Measurements from ENCODE around the gene PDE11A. TPM values are rescaled to one million over a fixed set of nuclear protein-coding genes. Genes with fewer than 3 reads are reported as not detected.

PDE11A gene
- 1 to 10 TPM in 2 of 4 donors, under 1 TPM in 1, not detected in 1; 0.37 to 1.2 (median 1.1) TPM for total RNA-seq

DNA sequence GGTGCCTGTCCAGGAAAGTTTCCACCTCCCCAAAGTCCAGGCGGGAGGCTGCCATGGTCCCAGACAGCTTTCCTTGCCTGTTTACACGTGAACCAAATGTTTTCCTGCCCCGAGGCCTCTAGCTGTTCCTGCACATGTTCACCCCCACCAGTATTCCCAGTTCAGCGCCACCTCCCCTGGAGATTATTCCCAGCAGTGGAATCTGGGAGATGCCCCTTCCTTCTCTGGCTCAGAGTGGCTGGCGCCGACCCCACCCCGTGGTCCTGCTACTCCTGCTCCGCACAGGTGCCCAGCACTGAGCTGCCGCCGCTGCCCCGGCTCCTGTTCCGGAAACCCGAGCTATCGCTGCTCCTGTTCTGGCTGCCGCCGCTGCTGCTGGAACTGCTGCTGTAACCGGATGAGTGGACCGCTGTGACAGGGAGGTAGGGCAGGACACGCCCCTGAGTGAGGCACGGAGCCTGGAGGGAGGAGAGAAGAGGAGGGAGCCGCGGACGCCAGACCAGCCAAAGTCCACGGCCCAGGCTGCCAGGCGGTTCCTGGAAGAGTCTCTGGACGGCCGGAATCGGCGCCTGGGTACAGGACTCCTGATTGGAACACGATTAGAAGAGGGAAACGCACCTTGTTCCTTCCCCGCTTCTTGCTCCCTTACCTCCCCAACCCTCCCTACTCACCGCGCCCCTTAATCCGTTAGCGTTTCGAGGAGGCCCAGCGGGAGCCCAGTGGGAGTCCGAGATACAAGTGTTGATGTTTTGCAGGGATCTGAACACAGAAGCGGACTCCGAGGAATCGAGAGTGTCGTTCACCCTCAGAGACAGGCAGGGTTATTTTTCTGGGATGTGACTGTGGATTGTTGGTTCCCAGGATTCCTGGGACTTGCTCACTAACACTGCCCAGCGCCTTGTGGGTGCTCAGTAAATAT lies at the start of gene PDE11A:
PDE11A (minus strand) TSS at position 395 of the 919 bp plus-strand sequence; CDS start at position 55, 340 bp downstream.
- Histone ChIP-seq H3K36me3 (no peaks in the 10 kb centered on the region), H3K4me1 (peaks cover 0 to 16% (median 9%) of the 10 kb centered on the region in 4 donors), H3K27ac (peak within 1 kb of the TSS; percentile 60 to 81 (median 74)), H3K4me3 (peak within 1 kb of the TSS; percentile 2 to 48 (median 32)), H3K27me3 (no peaks in the 10 kb centered on the region), H3K9me3 (no peaks in the 10 kb centered on the region)
- WGBS, 2 donors (ENCODE audit: low coverage in 1 of 2), result 4 to 7% methylated on average over 11 to 40 of the region's 44 CpGs
- TF ChIP-seq, protein P1, sequence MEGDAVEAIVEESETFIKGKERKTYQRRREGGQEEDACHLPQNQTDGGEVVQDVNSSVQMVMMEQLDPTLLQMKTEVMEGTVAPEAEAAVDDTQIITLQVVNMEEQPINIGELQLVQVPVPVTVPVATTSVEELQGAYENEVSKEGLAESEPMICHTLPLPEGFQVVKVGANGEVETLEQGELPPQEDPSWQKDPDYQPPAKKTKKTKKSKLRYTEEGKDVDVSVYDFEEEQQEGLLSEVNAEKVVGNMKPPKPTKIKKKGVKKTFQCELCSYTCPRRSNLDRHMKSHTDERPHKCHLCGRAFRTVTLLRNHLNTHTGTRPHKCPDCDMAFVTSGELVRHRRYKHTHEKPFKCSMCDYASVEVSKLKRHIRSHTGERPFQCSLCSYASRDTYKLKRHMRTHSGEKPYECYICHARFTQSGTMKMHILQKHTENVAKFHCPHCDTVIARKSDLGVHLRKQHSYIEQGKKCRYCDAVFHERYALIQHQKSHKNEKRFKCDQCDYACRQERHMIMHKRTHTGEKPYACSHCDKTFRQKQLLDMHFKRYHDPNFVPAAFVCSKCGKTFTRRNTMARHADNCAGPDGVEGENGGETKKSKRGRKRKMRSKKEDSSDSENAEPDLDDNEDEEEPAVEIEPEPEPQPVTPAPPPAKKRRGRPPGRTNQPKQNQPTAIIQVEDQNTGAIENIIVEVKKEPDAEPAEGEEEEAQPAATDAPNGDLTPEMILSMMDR (IDR thresholded peaks at IDR 0.05), result no peak
- TF ChIP-seq POLR2AphosphoS5 (IDR thresholded peaks at IDR 0.05) (peak; percentile 64 to 77 (median 67)), POLR2A (IDR thresholded peaks at IDR 0.05) (peak; percentile 65)
- peak; percentile 92 for DNase-seq
- intact Hi-C loops (cut with DNase I; ENCODE audit: low total_unique reads), result no loop called here
- in situ Hi-C loops (cut with MboI; ENCODE audit: low pct_ligation_motif_present in 1 of 4, low pct_unique_long_range_greater_than_20kb in 1 of 4, low sequenced_read_pairs in 3 of 4), result no loop called here

DNA sequence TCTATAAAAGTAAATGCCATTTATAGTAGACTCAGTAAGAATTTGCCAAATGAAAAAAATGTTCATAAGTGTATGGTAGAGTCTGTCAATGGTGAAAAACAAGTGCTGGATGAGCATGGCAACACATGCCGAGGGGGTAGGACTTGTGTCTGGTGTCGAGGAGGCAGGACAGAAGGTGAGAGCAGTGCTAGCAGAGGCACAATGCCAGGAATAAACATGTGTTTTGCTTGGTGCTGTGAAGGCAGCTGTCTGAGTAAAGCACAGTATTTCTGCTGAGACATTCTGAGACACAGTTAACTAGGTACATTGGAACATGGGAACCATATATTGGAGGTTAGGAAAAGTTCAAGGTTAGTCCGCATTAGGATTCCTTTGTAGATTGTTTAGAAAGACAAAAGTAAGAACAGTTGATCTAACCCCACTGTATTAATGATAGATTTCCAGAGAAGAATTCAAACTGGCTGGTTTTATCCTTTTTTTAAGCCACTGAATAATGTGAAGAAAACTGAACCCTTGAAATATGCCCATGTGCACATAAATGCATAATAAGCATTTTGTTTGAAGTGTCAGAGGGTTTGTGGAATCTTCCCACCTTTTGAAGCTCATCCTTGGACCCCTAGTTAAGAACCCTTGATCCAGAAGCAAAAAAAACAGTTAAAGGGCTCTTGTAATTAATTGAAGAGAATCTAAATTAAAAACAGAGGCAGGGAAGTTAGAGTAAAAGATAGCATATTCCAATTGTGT lies 46.8 kb upstream of the PDE11A start:
- H3K9me3 ChIP-seq, result no peaks in the 10 kb centered on the region
- no peak for DNase-seq
- intact Hi-C loops (cut with DNase I; ENCODE audit: low total_unique reads) (no loop called here), in situ Hi-C loops (cut with MboI; ENCODE audit: low pct_ligation_motif_present in 1 of 4, low pct_unique_long_range_greater_than_20kb in 1 of 4, low sequenced_read_pairs in 3 of 4) (loop anchor here in 2 of 4 donors (25.0 kb wide), 2 partner anchors 168 to 293 kb away; no protein-coding TSS in a partner anchor)
- 90 to 93% methylated on average over 3 of the region's 3 CpGs for WGBS, 2 donors (ENCODE audit: low coverage in 1 of 2)
- peaks cover 0 to 39% (median 12%) of the 10 kb centered on the region in 4 donors for H3K36me3 ChIP-seq
- H3K27ac ChIP-seq, result no peak overlapping the region
- no peak overlapping the region for H3K4me3 ChIP-seq
- H3K27me3 ChIP-seq, result no peaks in the 10 kb centered on the region
- no peaks in the 10 kb centered on the region for H3K4me1 ChIP-seq
- TF ChIP-seq POLR2A (IDR thresholded peaks at IDR 0.05) (no peak), POLR2AphosphoS5 (IDR thresholded peaks at IDR 0.05) (no peak), EP300 (IDR thresholded peaks at IDR 0.05; ENCODE audit: low read depth) (no peak)
- TF ChIP-seq, protein P1 (IDR thresholded peaks at IDR 0.05), result no peak

DNA sequence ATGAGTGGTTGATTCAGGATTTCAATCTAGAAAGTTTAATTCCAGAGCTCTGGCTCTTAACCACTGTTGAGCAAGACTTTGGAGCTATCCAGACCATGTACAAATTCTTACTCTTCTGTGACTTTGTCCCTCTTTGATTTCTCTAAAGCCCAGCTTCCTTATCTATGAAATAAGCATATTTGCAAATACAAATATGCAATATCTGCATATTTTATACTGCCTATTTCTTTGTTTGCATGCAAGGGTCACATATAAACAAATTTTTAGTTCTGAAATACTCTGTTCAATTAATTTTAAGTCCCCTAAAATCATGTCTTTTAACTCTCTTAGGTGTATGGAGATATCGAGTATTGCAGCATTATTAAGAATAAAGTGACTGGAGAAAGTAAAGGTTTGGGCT lies 45.1 kb upstream of the PDE11A start:
- in situ Hi-C loops (cut with MboI; ENCODE audit: low pct_ligation_motif_present in 1 of 4, low pct_unique_long_range_greater_than_20kb in 1 of 4, low sequenced_read_pairs in 3 of 4), result loop anchor here in 2 of 4 donors (25.0 kb wide), 2 partner anchors 170 to 295 kb away; no protein-coding TSS in a partner anchor
- Histone ChIP-seq H3K4me1 (peaks cover 0 to 12% (median 6%) of the 10 kb centered on the region in 4 donors), H3K9me3 (no peaks in the 10 kb centered on the region), H3K27ac (no peak overlapping the region), H3K27me3 (no peaks in the 10 kb centered on the region), H3K4me3 (no peak overlapping the region), H3K36me3 (peaks cover 0 to 23% (median 6%) of the 10 kb centered on the region in 4 donors)
- TF ChIP-seq EP300 (IDR thresholded peaks at IDR 0.05; ENCODE audit: low read depth), result no peak
- TF ChIP-seq POLR2A (IDR thresholded peaks at IDR 0.05), result no peak
- no peak for TF ChIP-seq POLR2AphosphoS5 (IDR thresholded peaks at IDR 0.05)
- TF ChIP-seq, protein P1 (IDR thresholded peaks at IDR 0.05), result no peak
- intact Hi-C loops (cut with DNase I; ENCODE audit: low total_unique reads), result no loop called here
- 92 to 98% methylated on average over 1 of the region's 1 CpG for WGBS, 2 donors (ENCODE audit: low coverage in 1 of 2)
- DNase-seq, result no peak

DNA sequence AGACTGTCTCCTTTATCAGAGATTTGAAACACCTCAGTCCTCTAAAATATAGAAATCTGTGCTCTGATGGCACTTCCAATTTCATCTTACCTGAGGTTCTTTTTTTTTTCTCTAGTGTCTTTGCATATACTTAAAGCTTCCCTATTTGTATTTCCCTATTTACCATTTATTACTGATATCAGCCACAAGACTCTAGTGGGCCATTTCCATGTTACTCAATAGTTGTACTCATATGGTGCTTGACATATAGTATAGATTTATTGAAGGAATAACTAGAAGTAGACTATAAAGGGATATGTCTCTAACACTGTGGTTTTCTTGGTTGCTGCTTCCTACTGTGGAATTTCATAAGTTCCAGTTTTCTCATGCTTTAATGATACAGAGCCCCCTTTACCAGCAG lies 42.7 kb upstream of the PDE11A start:
- Histone ChIP-seq H3K4me3 (no peak overlapping the region), H3K9me3 (no peaks in the 10 kb centered on the region), H3K27ac (no peak overlapping the region), H3K27me3 (no peaks in the 10 kb centered on the region), H3K4me1 (peaks cover 0 to 15% (median 8%) of the 10 kb centered on the region in 4 donors), H3K36me3 (peaks cover 0 to 4% (median 0%) of the 10 kb centered on the region in 4 donors)
- no peak for DNase-seq
- intact Hi-C loops (cut with DNase I; ENCODE audit: low total_unique reads), result no loop called here
- TF ChIP-seq, protein P1 (IDR thresholded peaks at IDR 0.05), result no peak
- in situ Hi-C loops (cut with MboI; ENCODE audit: low pct_ligation_motif_present in 1 of 4, low pct_unique_long_range_greater_than_20kb in 1 of 4, low sequenced_read_pairs in 3 of 4), result loop anchor here in 2 of 4 donors (25.0 kb wide), 2 partner anchors 172 to 297 kb away; no protein-coding TSS in a partner anchor

All from transverse colon (tissue), 4 donors.